PC-9 (cell line): ENCODE data around the gene SUGCT. TPM values are rescaled to one million over a fixed set of nuclear protein-coding genes. Genes with fewer than 3 reads are reported as not detected.

Experiments used
- BruUV-seq: library from RNA; stranded (reverse); fragments of 400-500 nt; replicated peaks from 2 replicates; lab custom pipeline; 2021; lab: Mats Ljungman, UMichigan
- CTCF ChIA-PET: fragments of 300-600 bp; sonication (Branson Sonifier 250); formaldehyde crosslinking; loops from one replicate; lab custom pipeline; 2022; ENCODE audit warnings: antibody characterized with exemption; lab: Charles Lee
- POLR2A ChIA-PET: fragments of 300-600 bp; sonication (Branson Sonifier 250); formaldehyde crosslinking; loops from one replicate; lab custom pipeline; 2022; ENCODE audit warnings: antibody characterized with exemption; ENCODE audit not compliant: unreplicated experiment; lab: Charles Lee
- DNase-seq, 2 experiments: peaks; one replicate each; pipeline versions ENCODE4 v3.0.0 to v3.0.0-alpha.2; 2015 to 2022; ENCODE audit warnings: mixed read lengths in 1 of 2
- H2AFZ ChIP-seq: fragments of 200-600 bp; sonication (generic); 2 replicates; pipeline ENCODE4 v1.8.1; 2017; ENCODE audit warnings: antibody characterized with exemption
- H3F3A ChIP-seq: fragments of 200-600 bp; sonication (generic); 2 replicates; pipeline ENCODE4 v1.8.1; 2017; ENCODE audit warnings: antibody characterized with exemption, mild to moderate bottlenecking, low read depth; ENCODE audit not compliant: insufficient read depth
- H3K27ac ChIP-seq: fragments of 200-600 bp; sonication (generic); 2 replicates; pipeline ENCODE4 v1.6.1; 2016; ENCODE audit warnings: mixed run types
- H3K27me3 ChIP-seq: fragments of 200-600 bp; sonication (generic); 2 replicates; pipeline ENCODE4 v1.6.1; 2016; ENCODE audit warnings: low read depth, mixed run types; ENCODE audit not compliant: insufficient read depth
- H3K36me3 ChIP-seq: fragments of 200-600 bp; sonication (generic); 2 replicates; pipeline ENCODE4 v1.6.1; 2016; ENCODE audit warnings: low read depth, mixed run types
- H3K4me1 ChIP-seq: fragments of 200-600 bp; sonication (generic); replicated peaks from 2 replicates; pipeline ENCODE4 v1.6.1; 2016; ENCODE audit warnings: mixed run types; ENCODE audit not compliant: insufficient read depth
- H3K4me2 ChIP-seq: fragments of 200-600 bp; sonication (generic); 2 replicates; pipeline ENCODE4 v1.6.1; 2017; ENCODE audit warnings: mixed run types
- H3K4me3 ChIP-seq: fragments of 200-600 bp; sonication (generic); 2 replicates; pipeline ENCODE4 v1.6.1; 2016; ENCODE audit warnings: mixed run types
- H3K79me2 ChIP-seq: fragments of 200-600 bp; sonication (generic); 2 replicates; pipeline ENCODE4 v1.6.1; 2017; ENCODE audit warnings: low read depth, mixed run types
- H3K9me2 ChIP-seq: fragments of 200-600 bp; sonication (generic); 2 replicates; pipeline ENCODE4 v1.8.1; 2017; ENCODE audit warnings: mild to moderate bottlenecking; ENCODE audit not compliant: insufficient read depth
- H3K9me3 ChIP-seq: fragments of 200-600 bp; sonication (generic); 2 replicates; pipeline ENCODE4 v1.8.1; 2016; ENCODE audit warnings: low read depth; ENCODE audit not compliant: insufficient read depth
- H4K20me1 ChIP-seq: fragments of 200-600 bp; sonication (generic); 2 replicates; pipeline ENCODE4 v1.8.1; 2017; ENCODE audit not compliant: insufficient read depth
- EZH2 ChIP-seq: fragments of 200-600 bp; sonication (generic); IDR thresholded peaks from 2 replicates; pipeline ENCODE4 v1.8.0; 2017; ENCODE audit warnings: antibody characterized with exemption, low read depth
- intact Hi-C: fragments of 100-400 bp; cut with micrococcal nuclease; formaldehyde crosslinking; loops from one replicate; pipeline ENCODE4 v1.10.0; 2022; ENCODE audit not compliant: unreplicated experiment
- total RNA-seq: library from RNA; stranded (reverse); gene quantifications from 2 replicates; pipeline ENCODE4 v1.2.3, GENCODE V29; 2021
- TF ChIP-seq, protein P1 (sequence below): fragments of 200-600 bp; sonication (generic); conservative IDR thresholded peaks from 2 replicates; pipeline ENCODE4 v1.6.1; 2017; ENCODE audit warnings: mixed run types, antibody characterized with exemption, mild to moderate bottlenecking, moderate library complexity

The SUGCT gene
- total RNA-seq, 1 experiment from 2014 or later: 3.5 TPM

DNA sequence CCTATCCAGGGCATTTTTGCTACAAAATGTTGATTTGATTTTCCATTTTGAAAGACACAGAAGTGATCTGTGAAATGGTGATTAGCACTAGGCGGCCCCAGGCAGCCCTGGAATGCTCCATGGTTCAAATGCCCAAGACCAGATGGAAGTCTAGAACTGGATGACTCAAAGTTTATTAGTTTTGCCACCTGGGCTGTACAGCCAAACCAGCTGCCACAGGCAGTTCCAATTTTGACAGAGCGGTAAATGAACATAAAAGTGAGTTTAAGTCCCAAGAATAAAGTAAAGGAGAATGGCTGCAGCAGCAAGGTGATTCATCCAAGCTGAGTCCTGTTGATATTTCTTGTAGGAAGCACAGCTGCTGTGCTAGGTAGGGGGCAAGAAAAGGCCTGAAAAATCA, 180.5 kb downstream of the SUGCT start:
- Histone ChIP-seq H3K27ac (no peak overlapping the region), H3K27me3 (no peaks in the 10 kb centered on the region), H3K36me3 (no peaks in the 10 kb centered on the region), H3K4me3 (no peak overlapping the region), H3K9me3 (no peaks in the 10 kb centered on the region), H3F3A (no peaks in the 10 kb centered on the region), H3K9me2 (no peaks in the 10 kb centered on the region), H3K4me1 (no peaks in the 10 kb centered on the region), H3K79me2 (no peaks in the 10 kb centered on the region), H4K20me1 (no peaks in the 10 kb centered on the region), H2AFZ (no peak overlapping the region), H3K4me2 (no peak overlapping the region)
- TF ChIP-seq, protein P1, sequence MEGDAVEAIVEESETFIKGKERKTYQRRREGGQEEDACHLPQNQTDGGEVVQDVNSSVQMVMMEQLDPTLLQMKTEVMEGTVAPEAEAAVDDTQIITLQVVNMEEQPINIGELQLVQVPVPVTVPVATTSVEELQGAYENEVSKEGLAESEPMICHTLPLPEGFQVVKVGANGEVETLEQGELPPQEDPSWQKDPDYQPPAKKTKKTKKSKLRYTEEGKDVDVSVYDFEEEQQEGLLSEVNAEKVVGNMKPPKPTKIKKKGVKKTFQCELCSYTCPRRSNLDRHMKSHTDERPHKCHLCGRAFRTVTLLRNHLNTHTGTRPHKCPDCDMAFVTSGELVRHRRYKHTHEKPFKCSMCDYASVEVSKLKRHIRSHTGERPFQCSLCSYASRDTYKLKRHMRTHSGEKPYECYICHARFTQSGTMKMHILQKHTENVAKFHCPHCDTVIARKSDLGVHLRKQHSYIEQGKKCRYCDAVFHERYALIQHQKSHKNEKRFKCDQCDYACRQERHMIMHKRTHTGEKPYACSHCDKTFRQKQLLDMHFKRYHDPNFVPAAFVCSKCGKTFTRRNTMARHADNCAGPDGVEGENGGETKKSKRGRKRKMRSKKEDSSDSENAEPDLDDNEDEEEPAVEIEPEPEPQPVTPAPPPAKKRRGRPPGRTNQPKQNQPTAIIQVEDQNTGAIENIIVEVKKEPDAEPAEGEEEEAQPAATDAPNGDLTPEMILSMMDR: no peak
- TF ChIP-seq EZH2: no peak
- BruUV-seq: no TSS peak
- intact Hi-C loops: no loop called here
- ChIA-PET POLR2A (no interaction called here), CTCF (no interaction called here)
- no peak for DNase-seq

DNA sequence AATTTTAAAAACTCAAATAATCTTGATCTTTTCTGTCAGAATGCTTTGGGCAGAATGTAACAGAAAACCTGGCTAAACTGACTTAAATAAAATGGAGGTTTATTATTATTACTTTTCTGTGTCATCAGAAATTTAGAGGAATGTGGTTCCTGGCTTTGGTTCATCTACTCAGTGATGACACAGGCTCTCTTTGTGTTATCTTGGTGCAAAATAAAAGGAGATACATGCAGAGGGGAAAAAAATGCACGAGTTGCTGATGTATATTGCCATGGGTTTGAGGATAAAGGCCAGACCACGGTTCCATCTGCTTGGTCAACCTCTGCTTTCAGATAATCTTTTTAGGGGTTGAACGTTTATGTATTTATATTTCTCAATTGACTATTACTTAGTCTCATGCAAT, 181.4 kb downstream of the SUGCT start:
- TF ChIP-seq, protein P1: no peak
- no peak for TF ChIP-seq EZH2
- intact Hi-C loops: no loop called here
- H3K36me3 ChIP-seq: no peaks in the 10 kb centered on the region
- no peaks in the 10 kb centered on the region for H3K79me2 ChIP-seq
- ChIA-PET CTCF (no interaction called here), POLR2A (no interaction called here)
- no peaks in the 10 kb centered on the region for H3K9me3 ChIP-seq
- H3K4me2 ChIP-seq: no peak overlapping the region
- no peaks in the 10 kb centered on the region for H3F3A ChIP-seq
- no peaks in the 10 kb centered on the region for H4K20me1 ChIP-seq
- H2AFZ ChIP-seq: no peak overlapping the region
- H3K4me1 ChIP-seq: no peaks in the 10 kb centered on the region
- no peaks in the 10 kb centered on the region for H3K9me2 ChIP-seq
- H3K27me3 ChIP-seq: no peaks in the 10 kb centered on the region
- DNase-seq: no peak
- H3K4me3 ChIP-seq: no peak overlapping the region
- BruUV-seq: no TSS peak
- H3K27ac ChIP-seq: no peak overlapping the region

DNA sequence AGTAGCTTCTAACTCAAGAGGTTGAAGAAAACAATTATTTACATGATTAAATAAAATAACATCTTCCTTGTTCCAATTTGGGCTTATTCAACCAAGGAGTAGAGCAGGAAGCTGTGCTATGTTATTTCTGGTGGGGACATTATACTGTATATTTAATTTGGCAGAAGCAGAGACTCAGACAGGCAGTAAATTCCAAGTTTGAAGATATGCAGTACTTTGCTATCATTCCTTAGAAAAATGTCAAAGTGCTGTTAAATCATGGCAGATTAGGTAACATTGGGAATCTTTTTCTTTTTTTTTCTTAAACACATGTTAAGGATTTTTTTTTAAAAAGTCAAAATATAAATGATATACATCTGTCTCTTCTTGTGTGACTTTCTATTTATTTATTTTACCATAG, 190.1 kb downstream of the SUGCT start:
- intact Hi-C loops: loop anchor here (5.0 kb wide), 1 partner anchor 592 kb away; no protein-coding TSS in a partner anchor
- POLR2A ChIA-PET: no interaction called here
- H3K79me2 ChIP-seq: no peaks in the 10 kb centered on the region
- BruUV-seq: no TSS peak
- H3K27me3 ChIP-seq: no peaks in the 10 kb centered on the region
- H3K4me1 ChIP-seq: no peaks in the 10 kb centered on the region; the same call in 1 of the 2 replicates
- H3K9me3 ChIP-seq: no peaks in the 10 kb centered on the region
- H3K27ac ChIP-seq: no peak overlapping the region
- H3F3A ChIP-seq: no peaks in the 10 kb centered on the region
- no peak overlapping the region for H3K4me3 ChIP-seq
- no peak for TF ChIP-seq EZH2
- TF ChIP-seq, protein P1: no peak
- no peaks in the 10 kb centered on the region for H3K9me2 ChIP-seq
- CTCF ChIA-PET: no interaction called here
- H2AFZ ChIP-seq: no peak overlapping the region
- no peaks in the 10 kb centered on the region for H4K20me1 ChIP-seq
- no peaks in the 10 kb centered on the region for H3K36me3 ChIP-seq
- no peak overlapping the region for H3K4me2 ChIP-seq
- DNase-seq: no peak
